ENCODE measurements around the gene TESPA1.

GRCh38 chr12:55017416-55017925 lies 32.9 kb upstream of the TESPA1 start:
- TF ChIP-seq CTCF (IDR thresholded peaks at IDR 0.05; ENCODE audit: low read depth, low read length, poor library complexity, severe bottlenecking) (no peak), EZH2phosphoT487 (IDR thresholded peaks at IDR 0.05; ENCODE audit: borderline replicate concordance, low read length) (no peak)

Measured in DOHH2 (cell line).